ENCODE measurements around the gene MYH10.

DNA sequence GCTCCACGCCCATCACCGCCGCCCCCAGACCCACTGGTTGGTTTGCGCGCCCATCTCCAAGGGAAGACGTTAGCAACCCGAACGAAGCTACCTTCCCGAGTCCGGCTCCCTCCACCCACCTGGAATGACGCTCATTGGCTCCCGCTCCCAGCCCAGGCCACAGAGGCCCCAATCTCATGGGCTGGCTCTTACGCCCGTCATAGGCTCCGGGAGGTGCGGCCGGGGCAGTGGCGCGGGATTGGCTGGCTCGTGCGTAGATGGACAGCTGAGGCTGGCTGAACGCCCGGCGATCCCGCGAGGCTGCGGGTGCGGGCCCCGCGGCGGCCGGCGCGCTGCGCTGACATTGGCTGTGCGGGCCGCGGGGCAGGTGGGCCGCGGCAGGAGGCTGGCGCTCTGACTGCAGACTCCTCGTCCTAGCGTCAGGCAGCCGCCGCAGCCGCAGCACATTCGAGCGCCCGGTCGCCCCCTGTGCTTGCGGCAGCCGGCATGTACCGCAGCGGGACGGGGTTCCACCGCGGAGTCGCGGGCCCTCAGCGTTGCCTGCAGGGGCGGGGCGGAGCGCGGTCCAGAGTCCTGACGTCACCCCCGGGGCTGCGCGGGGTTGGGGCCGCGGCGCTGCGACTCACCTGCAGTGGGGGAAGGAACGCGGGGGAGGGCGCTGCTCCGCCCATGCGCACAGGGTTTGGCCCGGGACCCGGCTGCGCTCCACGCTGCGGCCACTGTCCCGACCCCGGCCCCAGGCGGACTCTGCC, 453 bp upstream of the MYH10 start:
- TF ChIP-seq MYBL2 (IDR thresholded peaks at IDR 0.05; ENCODE audit: low read depth) (no peak), MYBL2 (CRISPR knock-in tag; IDR thresholded peaks at IDR 0.05; ENCODE audit: borderline replicate concordance) (no peak), HDAC3 (IDR thresholded peaks at IDR 0.05; ENCODE audit: borderline replicate concordance, partially characterized antibody) (no peak), KDM4B (IDR thresholded peaks at IDR 0.05; ENCODE audit: borderline replicate concordance in 2 of 2, low read depth in 1 of 2) (no peak), ELF1 (tag; IDR thresholded peaks at IDR 0.05) (no peak), POLR2A (conservative IDR thresholded peaks at IDR 0.05) (peak; percentile 65; the same call in 1 of the 2 replicates), SIX5 (IDR thresholded peaks at IDR 0.05; ENCODE audit: borderline replicate concordance in 1 of 2, insufficient read depth in 1 of 2, low read depth in 1 of 2, low read length in 2 of 2) (no peak), ZNF699 (CRISPR knock-in tag; IDR thresholded peaks at IDR 0.05; ENCODE audit: insufficient replicate concordance) (no peak), MTA3 (IDR thresholded peaks at IDR 0.05; ENCODE audit: borderline replicate concordance) (0 out of 2 replicates have a peak, but pooled peaks have one; percentile 53), YY1 (IDR thresholded peaks at IDR 0.05; ENCODE audit: borderline replicate concordance in 1 of 3, control insufficient read depth in 1 of 3, extremely low read depth in 1 of 3, insufficient read depth in 3 of 3, insufficient read length in 1 of 3, insufficient replicate concordance in 2 of 3, low read depth in 1 of 3, low read length in 2 of 3) (no peak), NCOR1 (IDR thresholded peaks at IDR 0.05) (no peak)
- TF ChIP-seq, protein P1, sequence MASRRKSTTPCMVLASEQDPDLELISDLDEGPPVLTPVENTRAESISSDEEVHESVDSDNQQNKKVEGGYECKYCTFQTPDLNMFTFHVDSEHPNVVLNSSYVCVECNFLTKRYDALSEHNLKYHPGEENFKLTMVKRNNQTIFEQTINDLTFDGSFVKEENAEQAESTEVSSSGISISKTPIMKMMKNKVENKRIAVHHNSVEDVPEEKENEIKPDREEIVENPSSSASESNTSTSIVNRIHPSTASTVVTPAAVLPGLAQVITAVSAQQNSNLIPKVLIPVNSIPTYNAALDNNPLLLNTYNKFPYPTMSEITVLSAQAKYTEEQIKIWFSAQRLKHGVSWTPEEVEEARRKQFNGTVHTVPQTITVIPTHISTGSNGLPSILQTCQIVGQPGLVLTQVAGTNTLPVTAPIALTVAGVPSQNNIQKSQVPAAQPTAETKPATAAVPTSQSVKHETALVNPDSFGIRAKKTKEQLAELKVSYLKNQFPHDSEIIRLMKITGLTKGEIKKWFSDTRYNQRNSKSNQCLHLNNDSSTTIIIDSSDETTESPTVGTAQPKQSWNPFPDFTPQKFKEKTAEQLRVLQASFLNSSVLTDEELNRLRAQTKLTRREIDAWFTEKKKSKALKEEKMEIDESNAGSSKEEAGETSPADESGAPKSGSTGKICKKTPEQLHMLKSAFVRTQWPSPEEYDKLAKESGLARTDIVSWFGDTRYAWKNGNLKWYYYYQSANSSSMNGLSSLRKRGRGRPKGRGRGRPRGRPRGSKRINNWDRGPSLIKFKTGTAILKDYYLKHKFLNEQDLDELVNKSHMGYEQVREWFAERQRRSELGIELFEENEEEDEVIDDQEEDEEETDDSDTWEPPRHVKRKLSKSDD (conservative IDR thresholded peaks at IDR 0.05; ENCODE audit: low read length): no peak
- TF ChIP-seq, protein P2, sequence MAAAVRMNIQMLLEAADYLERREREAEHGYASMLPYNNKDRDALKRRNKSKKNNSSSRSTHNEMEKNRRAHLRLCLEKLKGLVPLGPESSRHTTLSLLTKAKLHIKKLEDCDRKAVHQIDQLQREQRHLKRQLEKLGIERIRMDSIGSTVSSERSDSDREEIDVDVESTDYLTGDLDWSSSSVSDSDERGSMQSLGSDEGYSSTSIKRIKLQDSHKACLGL (CRISPR knock-in tag; IDR thresholded peaks at IDR 0.05; ENCODE audit: borderline replicate concordance, poor library complexity, severe bottlenecking): no peak
- TF ChIP-seq, protein P3, sequence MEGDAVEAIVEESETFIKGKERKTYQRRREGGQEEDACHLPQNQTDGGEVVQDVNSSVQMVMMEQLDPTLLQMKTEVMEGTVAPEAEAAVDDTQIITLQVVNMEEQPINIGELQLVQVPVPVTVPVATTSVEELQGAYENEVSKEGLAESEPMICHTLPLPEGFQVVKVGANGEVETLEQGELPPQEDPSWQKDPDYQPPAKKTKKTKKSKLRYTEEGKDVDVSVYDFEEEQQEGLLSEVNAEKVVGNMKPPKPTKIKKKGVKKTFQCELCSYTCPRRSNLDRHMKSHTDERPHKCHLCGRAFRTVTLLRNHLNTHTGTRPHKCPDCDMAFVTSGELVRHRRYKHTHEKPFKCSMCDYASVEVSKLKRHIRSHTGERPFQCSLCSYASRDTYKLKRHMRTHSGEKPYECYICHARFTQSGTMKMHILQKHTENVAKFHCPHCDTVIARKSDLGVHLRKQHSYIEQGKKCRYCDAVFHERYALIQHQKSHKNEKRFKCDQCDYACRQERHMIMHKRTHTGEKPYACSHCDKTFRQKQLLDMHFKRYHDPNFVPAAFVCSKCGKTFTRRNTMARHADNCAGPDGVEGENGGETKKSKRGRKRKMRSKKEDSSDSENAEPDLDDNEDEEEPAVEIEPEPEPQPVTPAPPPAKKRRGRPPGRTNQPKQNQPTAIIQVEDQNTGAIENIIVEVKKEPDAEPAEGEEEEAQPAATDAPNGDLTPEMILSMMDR (IDR thresholded peaks at IDR 0.05 in 2 of 3, conservative IDR thresholded peaks at IDR 0.05 in 1 of 3; ENCODE audit: insufficient read depth in 2 of 3, low read depth in 1 of 3, low read length in 3 of 3): peak; percentile 28 to 34 (median 28); a peak in 3 of 6 replicates

All from K562 (cell line).